H1 (cell line): ENCODE results near the gene TVP23B. TPM values are rescaled to one million over a fixed set of nuclear protein-coding genes. Genes with fewer than 3 reads are reported as not detected.
"Not testable (repeated sequence)": the region's sequence is repeated elsewhere in the genome, so short reads cannot be mapped to it uniquely, and the experiment has no call there.

ENCODE experiments used
- CTCF ChIA-PET: fragments of 300-600 bp; sonication (Branson Sonifier 250); formaldehyde crosslinking; loops from one replicate; lab custom pipeline; 2021; ENCODE audit not compliant: partially characterized antibody; lab: Charles Lee
- POLR2A ChIA-PET: fragments of 300-600 bp; sonication (Branson Sonifier 250); formaldehyde crosslinking; loops from one replicate; lab custom pipeline; 2021; ENCODE audit warnings: inconsistent platforms; ENCODE audit not compliant: partially characterized antibody; lab: Charles Lee
- DNase-seq, 2 experiments: peaks; one replicate each; pipeline versions ENCODE4 v3.0.0 to v3.0.0-alpha.2; 2010 to 2022; ENCODE audit warnings: low spot score in 2 of 2, low read depth in 1 of 2, mixed read lengths in 1 of 2
- FAIRE-seq: peaks from 2 replicates; lab custom pipeline; 2011; peaks lifted over from hg19 to GRCh38; lab: Jason Lieb, UNC
- H2AFZ ChIP-seq: 2 replicates; pipeline ENCODE4 v1.8.1; 2012; ENCODE audit warnings: low read length, inconsistent platforms
- H2AK5ac ChIP-seq: 2 replicates; pipeline ENCODE4 v1.6.1; 2013; ENCODE audit warnings: low read depth, low read length
- H2BK120ac ChIP-seq: replicated peaks from 2 replicates; pipeline ENCODE3; 2013; ENCODE audit warnings: low read depth, low read length, inconsistent platforms
- H2BK12ac ChIP-seq: 2 replicates; pipeline ENCODE4 v1.6.1; 2013; ENCODE audit warnings: low read depth, low read length
- H2BK15ac ChIP-seq: 2 replicates; pipeline ENCODE4 v1.6.1; 2013; ENCODE audit warnings: low read length
- H2BK20ac ChIP-seq: 2 replicates; pipeline ENCODE4 v1.6.1; 2013; ENCODE audit warnings: low read length
- H2BK5ac ChIP-seq: 2 replicates; pipeline ENCODE4 v1.6.1; 2013; ENCODE audit warnings: low read depth, low read length
- H3K14ac ChIP-seq: 2 replicates; pipeline ENCODE4 v1.6.1; 2013; ENCODE audit warnings: inconsistent platforms; ENCODE audit not compliant: insufficient read length
- H3K18ac ChIP-seq: 2 replicates; pipeline ENCODE4 v1.6.1; 2013; ENCODE audit warnings: low read length; ENCODE audit errors: extremely low read depth
- H3K23ac ChIP-seq: 2 replicates; pipeline ENCODE4 v1.6.1; 2013; ENCODE audit warnings: inconsistent platforms; ENCODE audit not compliant: insufficient read length
- H3K23me2 ChIP-seq: 2 replicates; pipeline ENCODE4 v1.6.1; 2013; ENCODE audit warnings: low read depth, low read length
- H3K27ac ChIP-seq: 2 replicates; pipeline ENCODE4 v1.6.1; 2011; ENCODE audit warnings: low read depth, low read length, inconsistent platforms
- H3K27me3 ChIP-seq, 4 experiments: replicated peaks in 1 of 4; 1 replicate in 1 of 4; 2 replicates in 3 of 4; pipeline versions ENCODE4 v1.6.1 to v1.8.1; 2011 to 2013; ENCODE audit warnings: low read length in 3 of 4, mild to moderate bottlenecking in 3 of 4, inconsistent platforms in 2 of 4, mixed read lengths in 2 of 4, moderate library complexity in 1 of 4; ENCODE audit not compliant: control insufficient read depth in 3 of 4, insufficient read depth in 3 of 4; ENCODE audit errors: extremely low read depth in 1 of 4
- H3K36me3 ChIP-seq, 4 experiments: 2 replicates each; pipeline versions ENCODE4 v1.6.1 to v1.8.1; 2011 to 2013; ENCODE audit warnings: mild to moderate bottlenecking in 4 of 4, low read length in 3 of 4, moderate library complexity in 2 of 4, control low read depth in 1 of 4, inconsistent platforms in 1 of 4; ENCODE audit not compliant: insufficient read depth in 4 of 4, control insufficient read depth in 2 of 4
- H3K4ac ChIP-seq: replicated peaks from 2 replicates; pipeline ENCODE3; 2013; ENCODE audit warnings: low read length, low read depth, mixed read lengths, inconsistent platforms; ENCODE audit not compliant: insufficient read length
- H3K4me1 ChIP-seq, 4 experiments: replicated peaks in 1 of 4; 1 replicate in 1 of 4; 2 replicates in 3 of 4; pipeline versions ENCODE4 v1.6.1 to v1.8.1; 2011 to 2013; ENCODE audit warnings: low read length in 3 of 4, inconsistent platforms in 2 of 4, mixed read lengths in 1 of 4; ENCODE audit not compliant: insufficient read depth in 4 of 4, control insufficient read depth in 3 of 4
- H3K4me2 ChIP-seq, 2 experiments: 2 replicates each; pipeline versions ENCODE4 v1.6.1 to v1.8.1; 2011 to 2013; ENCODE audit warnings: low read depth in 2 of 2, low read length in 2 of 2, control low read depth in 1 of 2, inconsistent platforms in 1 of 2, mild to moderate bottlenecking in 1 of 2; ENCODE audit not compliant: insufficient read depth in 1 of 2
- H3K4me3 ChIP-seq, 4 experiments: fragments of 200-600, 300-600 bp in 1 of 4; sonication (generic), shearing (Covaris generic), sonication (Bioruptor Twin) in 1 of 4; 2 replicates each; pipeline versions ENCODE4 v1.5.1 to v1.8.1; 2011 to 2016; ENCODE audit warnings: low read length in 4 of 4, low read depth in 3 of 4, control low read depth in 2 of 4, inconsistent platforms in 2 of 4, mild to moderate bottlenecking in 2 of 4, mixed read lengths in 1 of 4, moderate library complexity in 1 of 4; ENCODE audit not compliant: insufficient read depth in 2 of 4; ENCODE audit errors: extremely low read depth in 1 of 4
- H3K56ac ChIP-seq: replicated peaks from 2 replicates; pipeline ENCODE3; 2013; ENCODE audit warnings: low read depth, mild to moderate bottlenecking, mixed read lengths, low read length, inconsistent platforms; ENCODE audit not compliant: insufficient read length
- H3K79me1 ChIP-seq: 2 replicates; pipeline ENCODE4 v1.6.1; 2013; ENCODE audit warnings: low read depth, low read length, control low read depth
- H3K79me2 ChIP-seq, 2 experiments: 2 replicates each; pipeline versions ENCODE4 v1.6.1 to v1.8.1; 2012 to 2013; ENCODE audit warnings: low read length in 2 of 2, mild to moderate bottlenecking in 2 of 2, inconsistent platforms in 1 of 2; ENCODE audit not compliant: insufficient read depth in 2 of 2, control insufficient read depth in 1 of 2
- H3K9ac ChIP-seq, 4 experiments: replicated peaks in 1 of 4; 1 replicate in 1 of 4; 2 replicates in 3 of 4; pipeline versions ENCODE4 v1.6.1 to v1.8.1; 2011 to 2013; ENCODE audit warnings: low read depth in 3 of 4, low read length in 3 of 4, control low read depth in 2 of 4, mild to moderate bottlenecking in 2 of 4, moderate library complexity in 2 of 4, inconsistent platforms in 1 of 4; ENCODE audit errors: extremely low read depth in 1 of 4
- H3K9me3 ChIP-seq, 2 experiments: 2 replicates each; pipeline versions ENCODE4 v1.6.1 to v1.8.1; 2012 to 2013; ENCODE audit warnings: mild to moderate bottlenecking in 2 of 2, moderate library complexity in 2 of 2, control low read depth in 1 of 2, inconsistent platforms in 1 of 2, low read depth in 1 of 2, low read length in 1 of 2, mixed read lengths in 1 of 2; ENCODE audit not compliant: insufficient read depth in 2 of 2
- H4K20me1 ChIP-seq, 2 experiments: replicated peaks in 1 of 2; 2 replicates each; pipeline versions ENCODE3 to v1.8.1; 2011 to 2013; ENCODE audit warnings: inconsistent platforms in 2 of 2, low read length in 2 of 2, mild to moderate bottlenecking in 1 of 2; ENCODE audit not compliant: insufficient read depth in 2 of 2, control insufficient read depth in 1 of 2
- H4K5ac ChIP-seq: 2 replicates; pipeline ENCODE4 v1.6.1; 2013; ENCODE audit warnings: low read length, low read depth, mixed read lengths, inconsistent platforms; ENCODE audit not compliant: insufficient read length
- H4K8ac ChIP-seq: 2 replicates; pipeline ENCODE4 v1.8.0; 2013; ENCODE audit warnings: mild to moderate bottlenecking, moderate library complexity, low read length, inconsistent platforms; ENCODE audit not compliant: insufficient read depth; ENCODE audit errors: extremely low read depth
- H4K91ac ChIP-seq: replicated peaks from 2 replicates; pipeline ENCODE3; 2013; ENCODE audit warnings: low read length, mixed read lengths, inconsistent platforms; ENCODE audit not compliant: insufficient read length
- WGBS, 2 experiments: shearing (Covaris generic) in 1 of 2; methylation state at CpG; one replicate each; pipeline versions ENCODE4 v1.1.6 to v1.1.7; 2013 to 2015; ENCODE audit warnings: low lambda C conversion rate in 2 of 2, mixed read lengths in 2 of 2, inconsistent platforms in 1 of 2, low coverage in 1 of 2, missing lambda C conversion rate in 1 of 2; ENCODE audit not compliant: insufficient replicate concordance in 2 of 2, insufficient coverage in 1 of 2, insufficient read length in 1 of 2; ENCODE audit errors: extremely low coverage in 1 of 2, missing lambda C conversion rate in 1 of 2; 5-methylcytosine and 5-hydroxymethylcytosine counted together
- polyA plus RNA-seq, 7 experiments: library from polyadenylated mRNA; depleted of rRNA in 3 of 7; stranded (reverse) in 5 of 7; unstranded in 2 of 7; fragments of >200 nt in 5 of 7; fragments of 200-250 nt in 2 of 7; gene quantifications; 1 replicate in 5 of 7; 2 replicates in 1 of 7; 4 replicates in 1 of 7; pipeline versions ENCODE4 v1.2.1 to v1.2.3, GENCODE V29; 2011 to 2013; ENCODE audit warnings: missing spikeins in 2 of 7, mixed read lengths in 2 of 7
- total RNA-seq: library from RNA; stranded (reverse); fragmentation: NEBNext Ultra II Directional; extraction: Animal tissue kit (Norgen Biotek cat#: 25700); gene quantifications from 2 replicates; pipeline ENCODE4 v1.2.1, GENCODE V29; 2021

The TVP23B gene
- total and polyA plus RNA-seq, 2 of the 8 experiments (the other 6 are each of a cell fraction or from before 2014, with no cell fraction given), result 11.5 to 22.7 TPM

DNA sequence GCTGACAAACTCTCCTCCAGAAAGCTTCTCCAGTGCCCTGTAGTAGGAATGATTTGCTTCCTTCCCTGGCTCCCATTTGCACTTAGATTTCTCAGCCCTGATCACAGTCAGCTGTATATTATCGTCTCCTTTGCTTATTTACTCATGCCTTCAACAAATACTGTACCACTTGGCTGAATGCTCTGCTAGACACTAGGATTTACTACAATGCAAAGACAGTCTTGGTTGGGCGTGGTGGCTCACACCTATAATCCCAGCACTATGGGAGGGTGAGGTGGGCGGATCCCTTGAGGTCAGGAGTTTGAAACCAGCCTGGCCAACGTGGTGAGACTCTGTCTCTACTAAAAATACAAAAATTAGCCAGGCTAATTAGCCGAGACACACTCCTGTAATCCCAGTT, 5.9 kb downstream of the TVP23B start:
- H3K18ac ChIP-seq, H2BK15ac ChIP-seq, H3K4me2 ChIP-seq, H4K91ac ChIP-seq, H3K9ac ChIP-seq, H4K8ac ChIP-seq, H3K27ac ChIP-seq, H2BK20ac ChIP-seq, H4K20me1 ChIP-seq, H3K27me3 ChIP-seq, H4K5ac ChIP-seq, H3K23me2 ChIP-seq, H3K9me3 ChIP-seq, H2BK120ac ChIP-seq, H2AFZ ChIP-seq, H2BK12ac ChIP-seq, H3K36me3 ChIP-seq, H3K4ac ChIP-seq, DNase-seq, FAIRE-seq, POLR2A ChIA-PET, H3K79me1 ChIP-seq, H3K56ac ChIP-seq, H2BK5ac ChIP-seq, CTCF ChIA-PET, H3K4me3 ChIP-seq, H2AK5ac ChIP-seq, H3K23ac ChIP-seq, H3K4me1 ChIP-seq, H3K14ac ChIP-seq: not testable (repeated sequence)
- 85% methylated on average over 4 of the region's 5 CpGs; no CpG with 5 or more reads in 1 of the 2 experiments for WGBS, 2 experiments
- peaks cover 0 to 12% of the 10 kb centered on the region in 2 experiments; a peak in 1 of 4 replicates for H3K79me2 ChIP-seq
